ENCODE data around the gene DPYD. TPM values are rescaled to one million over a fixed set of nuclear protein-coding genes. Genes with fewer than 3 reads are reported as not detected.

Gene DPYD
- polyA plus RNA-seq, 1 of the 3 experiments (the other 2 are of a cell fraction) = 23.0 TPM

GRCh38 chr1:97849345-97850340 lies 71.2 kb downstream of the DPYD start (continued):
- TF ChIP-seq EZH2phosphoT487 (IDR thresholded peaks at IDR 0.05; ENCODE audit: borderline replicate concordance, low read depth) = no peak
- no peak for TF ChIP-seq USF2 (IDR thresholded peaks at IDR 0.05; ENCODE audit: borderline replicate concordance, low read depth, low read length)
- TF ChIP-seq SMC3 (IDR thresholded peaks at IDR 0.05; ENCODE audit: low read depth, low read length) = no peak
- TF ChIP-seq MXI1 (IDR thresholded peaks at IDR 0.05; ENCODE audit: low read depth, low read length) = no peak

- Histone ChIP-seq H3K27me3 (ENCODE audit: insufficient read depth) (no peaks in the 10 kb centered on the region), H4K20me1 (ENCODE audit: insufficient read depth) (no peaks in the 10 kb centered on the region), H3K9me2 (no peaks in the 10 kb centered on the region), H3K4me3 (ENCODE audit: low read depth in 2 of 2, low read length in 1 of 2) (no peak overlapping the region), H3K36me3 (replicated peaks in 1 of 2; ENCODE audit: control insufficient read depth in 1 of 2, insufficient read depth in 2 of 2, low read length in 1 of 2) (peaks cover 2 to 35% of the 10 kb centered on the region in 2 experiments), H3K79me2 (ENCODE audit: insufficient read depth) (peaks cover 66% of the 10 kb centered on the region), H3K4me1 (ENCODE audit: control insufficient read depth in 1 of 2, insufficient read depth in 2 of 2, low read depth in 1 of 2, low read length in 1 of 2) (peaks cover 3 to 17% of the 10 kb centered on the region in 2 experiments; a peak in 2 of 4 replicates), H3K4me2 (no peak overlapping the region), H3F3A (replicated peaks; ENCODE audit: insufficient read depth) (peaks cover 30% of the 10 kb centered on the region), H3K9me3 (no peaks in the 10 kb centered on the region), H3K9ac (no peak overlapping the region), H3K27ac (ENCODE audit: low read depth in 2 of 2, low read length in 1 of 2) (no peak overlapping the region), H2AFZ (ENCODE audit: low read depth) (no peak overlapping the region)
- POLR2A ChIA-PET = no interaction called here
- CTCF ChIA-PET = no interaction called here
- DNase-seq = no peak
- TF ChIP-seq TEAD4 (IDR thresholded peaks at IDR 0.05; ENCODE audit: borderline replicate concordance, insufficient read depth) (no peak), RAD21 (IDR thresholded peaks at IDR 0.05; ENCODE audit: low read length) (no peak), FOSL2 (IDR thresholded peaks at IDR 0.05; ENCODE audit: borderline replicate concordance, low read depth) (no peak), REST (IDR thresholded peaks at IDR 0.05; ENCODE audit: low read depth, low read length) (no peak), TCF12 (IDR thresholded peaks at IDR 0.05) (no peak), RXRA (IDR thresholded peaks at IDR 0.05; ENCODE audit: borderline replicate concordance, low read depth) (no peak), ELF1 (IDR thresholded peaks at IDR 0.05) (no peak), MAX (IDR thresholded peaks at IDR 0.05; ENCODE audit: low read depth) (no peak), GABPA (IDR thresholded peaks at IDR 0.05; ENCODE audit: low read depth) (no peak), TAF1 (IDR thresholded peaks at IDR 0.05; ENCODE audit: borderline replicate concordance, low read depth, low read length) (no peak), IRF3 (IDR thresholded peaks at IDR 0.05; ENCODE audit: low read depth, low read length) (no peak), RFX5 (IDR thresholded peaks at IDR 0.05; ENCODE audit: low read length) (no peak), YY1 (IDR thresholded peaks at IDR 0.05; ENCODE audit: low read depth) (no peak), SMC3 (IDR thresholded peaks at IDR 0.05; ENCODE audit: low read depth, low read length) (no peak), RCOR1 (IDR thresholded peaks at IDR 0.05; ENCODE audit: low read length) (no peak), EP300 (IDR thresholded peaks at IDR 0.05; ENCODE audit: borderline replicate concordance in 1 of 2, low read depth in 1 of 2, low read length in 1 of 2) (no peak)
- 98% methylated on average over 6 of the region's 10 CpGs for WGBS (ENCODE audit: low lambda C conversion rate)
Observed at GRCh38 chr1:97845805-97846204, 75.0 kb downstream of the DPYD start.
